ENCODE data around the gene BICD1.

Gene BICD1

GRCh38 chr12:32379667-32380066 lies 273.0 kb downstream of the BICD1 start:
- WGBS, 2 experiments = 90% methylated on average over 6 to 7 of the region's 8 CpGs
- no peaks in the 10 kb centered on the region for H3K9me3 ChIP-seq (ENCODE audit: control insufficient read depth, low read length)
- no peak overlapping the region for H3K4me3 ChIP-seq (ENCODE audit: insufficient read depth, low read depth, low read length)
- no peaks in the 10 kb centered on the region for H3K36me3 ChIP-seq (ENCODE audit: control insufficient read depth, insufficient read depth, low read length)
- H3K27me3 ChIP-seq (ENCODE audit: control insufficient read depth, insufficient read depth, low read length, poor library complexity, severe bottlenecking) = no peaks in the 10 kb centered on the region
- no peak overlapping the region for H3K27ac ChIP-seq (ENCODE audit: insufficient read depth, low read depth, low read length, poor library complexity, severe bottlenecking)
- H3K4me1 ChIP-seq (ENCODE audit: control insufficient read depth, insufficient read depth, low read length) = peaks cover 7% of the 10 kb centered on the region

- Histone ChIP-seq H3K4me1 (ENCODE audit: control insufficient read depth, insufficient read depth, low read length) (peaks cover 3% of the 10 kb centered on the region), H3K27me3 (ENCODE audit: control insufficient read depth, insufficient read depth, low read length, poor library complexity, severe bottlenecking) (no peaks in the 10 kb centered on the region), H3K4me3 (ENCODE audit: insufficient read depth, low read depth, low read length) (no peak overlapping the region), H3K27ac (ENCODE audit: insufficient read depth, low read depth, low read length, poor library complexity, severe bottlenecking) (no peak overlapping the region), H3K36me3 (ENCODE audit: control insufficient read depth, insufficient read depth, low read length) (no peaks in the 10 kb centered on the region), H3K9me3 (ENCODE audit: control insufficient read depth, low read length) (no peaks in the 10 kb centered on the region)
- WGBS, 2 experiments = 78 to 86% methylated on average over 1 of the region's 2 CpGs
These were observed 275.6 kb downstream of the BICD1 start for GRCh38 chr12:32382226-32382625.

GRCh38 chr12:32390572-32391219 lies 284.0 kb downstream of the BICD1 start:
- Histone ChIP-seq H3K4me1 (ENCODE audit: control insufficient read depth, insufficient read depth, low read length) (no peaks in the 10 kb centered on the region), H3K27ac (ENCODE audit: insufficient read depth, low read depth, low read length, poor library complexity, severe bottlenecking) (no peak overlapping the region), H3K27me3 (ENCODE audit: control insufficient read depth, insufficient read depth, low read length, poor library complexity, severe bottlenecking) (no peaks in the 10 kb centered on the region), H3K36me3 (ENCODE audit: control insufficient read depth, insufficient read depth, low read length) (no peaks in the 10 kb centered on the region), H3K9me3 (ENCODE audit: control insufficient read depth, low read length) (no peaks in the 10 kb centered on the region), H3K4me3 (ENCODE audit: insufficient read depth, low read depth, low read length) (no peak overlapping the region)
- WGBS, 2 experiments = 97% methylated on average over 47 of the region's 47 CpGs

GRCh38 chr12:32395026-32395425 lies 288.4 kb downstream of the BICD1 start:
- Histone ChIP-seq H3K4me3 (ENCODE audit: insufficient read depth, low read depth, low read length) (no peak overlapping the region), H3K27me3 (ENCODE audit: control insufficient read depth, insufficient read depth, low read length, poor library complexity, severe bottlenecking) (peaks cover 20% of the 10 kb centered on the region), H3K36me3 (ENCODE audit: control insufficient read depth, insufficient read depth, low read length) (no peaks in the 10 kb centered on the region)

GRCh38 chr12:32397696-32398095 lies 291.0 kb downstream of the BICD1 start:
- Histone ChIP-seq H3K9me3 (ENCODE audit: control insufficient read depth, low read length) (no peaks in the 10 kb centered on the region), H3K27me3 (ENCODE audit: control insufficient read depth, insufficient read depth, low read length, poor library complexity, severe bottlenecking) (peaks cover 35% of the 10 kb centered on the region), H3K36me3 (ENCODE audit: control insufficient read depth, insufficient read depth, low read length) (no peaks in the 10 kb centered on the region), H3K4me3 (ENCODE audit: insufficient read depth, low read depth, low read length) (no peak overlapping the region), H3K4me1 (ENCODE audit: control insufficient read depth, insufficient read depth, low read length) (peaks cover 5% of the 10 kb centered on the region), H3K27ac (ENCODE audit: insufficient read depth, low read depth, low read length, poor library complexity, severe bottlenecking) (no peak overlapping the region)
- WGBS, 2 experiments = 65 to 69% methylated on average over 4 of the region's 4 CpGs

More at GRCh38 chr12:32395026-32395425, 288.4 kb downstream of the BICD1 start:
- peaks cover 5% of the 10 kb centered on the region for H3K4me1 ChIP-seq (ENCODE audit: control insufficient read depth, insufficient read depth, low read length)
- H3K9me3 ChIP-seq (ENCODE audit: control insufficient read depth, low read length) = no peaks in the 10 kb centered on the region
- H3K27ac ChIP-seq (ENCODE audit: insufficient read depth, low read depth, low read length, poor library complexity, severe bottlenecking) = no peak overlapping the region

- H3K4me1 ChIP-seq (ENCODE audit: control insufficient read depth, insufficient read depth, low read length) = peaks cover 5% of the 10 kb centered on the region
- no peaks in the 10 kb centered on the region for H3K9me3 ChIP-seq (ENCODE audit: control insufficient read depth, low read length)
- no peak overlapping the region for H3K27ac ChIP-seq (ENCODE audit: insufficient read depth, low read depth, low read length, poor library complexity, severe bottlenecking)
- peaks cover 35% of the 10 kb centered on the region for H3K27me3 ChIP-seq (ENCODE audit: control insufficient read depth, insufficient read depth, low read length, poor library complexity, severe bottlenecking)
- no peaks in the 10 kb centered on the region for H3K36me3 ChIP-seq (ENCODE audit: control insufficient read depth, insufficient read depth, low read length)
- no peak overlapping the region for H3K4me3 ChIP-seq (ENCODE audit: insufficient read depth, low read depth, low read length)
- 78 to 82% methylated on average over 3 to 4 of the region's 4 CpGs for WGBS, 2 experiments
These were observed 291.5 kb downstream of the BICD1 start for GRCh38 chr12:32398181-32398580.

GRCh38 chr12:32398816-32399369 lies 292.2 kb downstream of the BICD1 start:
- WGBS, 2 experiments = 2 to 3% methylated on average over 36 of the region's 36 CpGs
- H3K9me3 ChIP-seq (ENCODE audit: control insufficient read depth, low read length) = no peaks in the 10 kb centered on the region
- H3K27ac ChIP-seq (ENCODE audit: insufficient read depth, low read depth, low read length, poor library complexity, severe bottlenecking) = peak overlapping the region; percentile 74
- H3K27me3 ChIP-seq (ENCODE audit: control insufficient read depth, insufficient read depth, low read length, poor library complexity, severe bottlenecking) = peaks cover 35% of the 10 kb centered on the region
- H3K36me3 ChIP-seq (ENCODE audit: control insufficient read depth, insufficient read depth, low read length) = no peaks in the 10 kb centered on the region
- peaks cover 5% of the 10 kb centered on the region for H3K4me1 ChIP-seq (ENCODE audit: control insufficient read depth, insufficient read depth, low read length)
- H3K4me3 ChIP-seq (ENCODE audit: insufficient read depth, low read depth, low read length) = peak overlapping the region; percentile 83

GRCh38 chr12:32399370-32400113 lies 292.9 kb downstream of the BICD1 start, which contains the start of gene FGD4:
Gene FGD4, plus strand, starts transcription at chr12:32399558.
- Histone ChIP-seq H3K27me3 (ENCODE audit: control insufficient read depth, insufficient read depth, low read length, poor library complexity, severe bottlenecking) (peaks cover 35% of the 10 kb centered on the region), H3K36me3 (ENCODE audit: control insufficient read depth, insufficient read depth, low read length) (no peaks in the 10 kb centered on the region), H3K4me1 (ENCODE audit: control insufficient read depth, insufficient read depth, low read length) (peaks cover 5% of the 10 kb centered on the region), H3K27ac (ENCODE audit: insufficient read depth, low read depth, low read length, poor library complexity, severe bottlenecking) (peak within 1 kb of the TSS; percentile 74), H3K9me3 (ENCODE audit: control insufficient read depth, low read length) (no peaks in the 10 kb centered on the region), H3K4me3 (ENCODE audit: insufficient read depth, low read depth, low read length) (peak within 1 kb of the TSS; percentile 83)
- WGBS, 2 experiments = 0% methylated on average over 82 of the region's 82 CpGs

- Histone ChIP-seq H3K4me1 (ENCODE audit: control insufficient read depth, insufficient read depth, low read length) (peaks cover 5% of the 10 kb centered on the region), H3K27ac (ENCODE audit: insufficient read depth, low read depth, low read length, poor library complexity, severe bottlenecking) (no peak overlapping the region), H3K9me3 (ENCODE audit: control insufficient read depth, low read length) (no peaks in the 10 kb centered on the region), H3K27me3 (ENCODE audit: control insufficient read depth, insufficient read depth, low read length, poor library complexity, severe bottlenecking) (peaks cover 35% of the 10 kb centered on the region), H3K4me3 (ENCODE audit: insufficient read depth, low read depth, low read length) (peak overlapping the region; percentile 83), H3K36me3 (ENCODE audit: control insufficient read depth, insufficient read depth, low read length) (no peaks in the 10 kb centered on the region)
- 0% methylated on average over 15 of the region's 15 CpGs for WGBS, 2 experiments
These were observed 293.5 kb downstream of the BICD1 start for GRCh38 chr12:32400114-32400672.

- Histone ChIP-seq H3K4me3 (ENCODE audit: insufficient read depth, low read depth, low read length) (no peak overlapping the region), H3K9me3 (ENCODE audit: control insufficient read depth, low read length) (no peaks in the 10 kb centered on the region), H3K36me3 (ENCODE audit: control insufficient read depth, insufficient read depth, low read length) (no peaks in the 10 kb centered on the region), H3K4me1 (ENCODE audit: control insufficient read depth, insufficient read depth, low read length) (peaks cover 5% of the 10 kb centered on the region), H3K27me3 (ENCODE audit: control insufficient read depth, insufficient read depth, low read length, poor library complexity, severe bottlenecking) (peaks cover 35% of the 10 kb centered on the region), H3K27ac (ENCODE audit: insufficient read depth, low read depth, low read length, poor library complexity, severe bottlenecking) (no peak overlapping the region)
- 16 to 26% methylated on average over 2 of the region's 2 CpGs for WGBS, 2 experiments
These were observed 294.2 kb downstream of the BICD1 start for GRCh38 chr12:32400866-32401265.

All from ectodermal cell (in vitro differentiated cells).